ENCODE results near the gene AFTPH. TPM values are rescaled to one million over a fixed set of nuclear protein-coding genes. Genes with fewer than 3 reads are reported as not detected.

The AFTPH gene
- total RNA-seq, 1 donor from 2014 or later, result 13.1 TPM

DNA sequence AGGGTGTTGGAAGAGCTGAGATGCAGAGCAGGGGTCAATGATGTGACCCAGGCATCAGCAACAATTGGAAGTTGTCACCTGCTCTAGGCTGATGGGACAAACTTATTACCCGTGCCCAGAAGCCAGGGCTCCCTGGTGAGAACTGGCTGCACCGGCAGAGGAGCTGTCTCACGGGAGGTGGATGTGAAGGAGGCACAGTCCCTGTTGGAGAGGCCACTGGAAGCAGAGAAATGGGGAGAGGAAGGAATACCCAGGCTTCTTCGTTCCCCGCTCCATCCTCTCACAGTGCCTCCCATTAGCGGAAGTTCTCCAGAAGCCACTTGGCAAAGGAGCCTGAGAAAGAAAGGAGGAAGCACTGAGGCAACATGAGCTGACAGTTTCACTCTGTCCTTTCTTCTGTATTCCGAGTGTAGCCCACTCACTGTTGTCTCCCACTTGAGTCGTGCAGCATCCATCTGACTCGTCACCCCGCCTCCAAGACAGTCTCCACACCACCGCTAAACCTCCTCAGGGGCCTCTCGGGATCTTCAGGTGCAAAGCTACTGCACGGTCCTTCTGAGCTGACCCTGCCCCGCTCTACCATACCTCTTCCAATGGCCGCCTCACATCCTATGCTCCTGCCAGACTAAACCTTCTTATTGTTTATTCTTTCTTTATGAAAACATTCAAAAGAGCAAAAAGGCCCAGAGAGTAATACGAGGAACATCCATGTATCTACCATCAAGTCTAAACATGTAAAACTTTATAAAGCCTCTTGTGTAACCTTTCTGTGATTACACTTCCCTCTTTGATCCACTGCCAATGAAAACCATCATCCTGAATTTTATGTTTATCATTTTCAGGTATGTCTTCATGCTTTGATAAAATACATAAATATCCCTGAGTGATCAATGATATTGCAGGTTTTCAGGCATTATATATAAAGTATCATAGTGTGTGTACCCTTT, 19.1 kb upstream of the AFTPH start:
- peaks cover 4% of the 10 kb centered on the region for H3K27me3 Mint-ChIP-seq (ENCODE audit: unreplicated experiment)
- peaks cover 19% of the 10 kb centered on the region for H3K4me1 Mint-ChIP-seq (ENCODE audit: unreplicated experiment)
- no peaks in the 10 kb centered on the region for H3K9me3 Mint-ChIP-seq (ENCODE audit: unreplicated experiment)
- H3K4me3 Mint-ChIP-seq (ENCODE audit: unreplicated experiment), result no peak overlapping the region
- no peak overlapping the region for H3K27ac Mint-ChIP-seq (ENCODE audit: unreplicated experiment)
- no peak for DNase-seq (ENCODE audit: low spot score)
- TF ChIP-seq, protein P1, sequence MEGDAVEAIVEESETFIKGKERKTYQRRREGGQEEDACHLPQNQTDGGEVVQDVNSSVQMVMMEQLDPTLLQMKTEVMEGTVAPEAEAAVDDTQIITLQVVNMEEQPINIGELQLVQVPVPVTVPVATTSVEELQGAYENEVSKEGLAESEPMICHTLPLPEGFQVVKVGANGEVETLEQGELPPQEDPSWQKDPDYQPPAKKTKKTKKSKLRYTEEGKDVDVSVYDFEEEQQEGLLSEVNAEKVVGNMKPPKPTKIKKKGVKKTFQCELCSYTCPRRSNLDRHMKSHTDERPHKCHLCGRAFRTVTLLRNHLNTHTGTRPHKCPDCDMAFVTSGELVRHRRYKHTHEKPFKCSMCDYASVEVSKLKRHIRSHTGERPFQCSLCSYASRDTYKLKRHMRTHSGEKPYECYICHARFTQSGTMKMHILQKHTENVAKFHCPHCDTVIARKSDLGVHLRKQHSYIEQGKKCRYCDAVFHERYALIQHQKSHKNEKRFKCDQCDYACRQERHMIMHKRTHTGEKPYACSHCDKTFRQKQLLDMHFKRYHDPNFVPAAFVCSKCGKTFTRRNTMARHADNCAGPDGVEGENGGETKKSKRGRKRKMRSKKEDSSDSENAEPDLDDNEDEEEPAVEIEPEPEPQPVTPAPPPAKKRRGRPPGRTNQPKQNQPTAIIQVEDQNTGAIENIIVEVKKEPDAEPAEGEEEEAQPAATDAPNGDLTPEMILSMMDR (IDR thresholded peaks at IDR 0.05; ENCODE audit: unreplicated experiment), result no peak
- H3K36me3 Mint-ChIP-seq (ENCODE audit: low read depth, unreplicated experiment), result no peaks in the 10 kb centered on the region

DNA sequence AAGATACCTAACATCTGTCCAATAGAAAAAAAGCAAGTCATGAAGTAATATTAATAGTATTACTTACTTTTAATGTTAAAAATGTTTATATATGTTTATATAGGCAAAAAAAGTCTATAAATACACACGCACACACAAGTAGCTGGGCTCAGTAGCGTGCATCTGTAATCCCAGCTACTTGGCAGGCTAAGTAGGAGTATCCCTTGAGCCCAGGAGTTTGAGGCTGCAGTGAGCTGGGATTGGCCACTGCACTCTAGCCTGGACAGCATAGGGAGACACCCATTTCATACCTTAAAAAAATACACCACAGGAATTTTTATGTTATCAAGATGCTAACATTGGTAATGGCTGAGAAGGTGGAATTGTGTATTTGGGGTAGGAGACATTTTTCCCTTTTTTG, 17.4 kb upstream of the AFTPH start:
- Mint-ChIP-seq H3K27ac (ENCODE audit: unreplicated experiment) (no peak overlapping the region), H3K4me3 (ENCODE audit: unreplicated experiment) (no peak overlapping the region)

GRCh38 chr2:64514008-64514407, 10.1 kb upstream of the AFTPH start:
- no peak for DNase-seq (ENCODE audit: low spot score)
- H3K4me1 Mint-ChIP-seq (ENCODE audit: unreplicated experiment), result no peaks in the 10 kb centered on the region
- no peaks in the 10 kb centered on the region for H3K36me3 Mint-ChIP-seq (ENCODE audit: low read depth, unreplicated experiment)
- no peak overlapping the region for H3K27ac Mint-ChIP-seq (ENCODE audit: unreplicated experiment)
- no peak overlapping the region for H3K4me3 Mint-ChIP-seq (ENCODE audit: unreplicated experiment)
- peaks cover 3% of the 10 kb centered on the region for H3K27me3 Mint-ChIP-seq (ENCODE audit: unreplicated experiment)
- TF ChIP-seq, protein P1 (IDR thresholded peaks at IDR 0.05; ENCODE audit: unreplicated experiment), result no peak
- H3K9me3 Mint-ChIP-seq (ENCODE audit: unreplicated experiment), result no peaks in the 10 kb centered on the region

More for the DNA sequence above, 17.4 kb upstream of the AFTPH start:
- DNase-seq (ENCODE audit: low spot score), result no peak
- no peaks in the 10 kb centered on the region for H3K27me3 Mint-ChIP-seq (ENCODE audit: unreplicated experiment)
- H3K9me3 Mint-ChIP-seq (ENCODE audit: unreplicated experiment), result no peaks in the 10 kb centered on the region
- H3K36me3 Mint-ChIP-seq (ENCODE audit: low read depth, unreplicated experiment), result no peaks in the 10 kb centered on the region
- H3K4me1 Mint-ChIP-seq (ENCODE audit: unreplicated experiment), result peaks cover 5% of the 10 kb centered on the region
- TF ChIP-seq, protein P1 (IDR thresholded peaks at IDR 0.05; ENCODE audit: unreplicated experiment), result no peak

DNA sequence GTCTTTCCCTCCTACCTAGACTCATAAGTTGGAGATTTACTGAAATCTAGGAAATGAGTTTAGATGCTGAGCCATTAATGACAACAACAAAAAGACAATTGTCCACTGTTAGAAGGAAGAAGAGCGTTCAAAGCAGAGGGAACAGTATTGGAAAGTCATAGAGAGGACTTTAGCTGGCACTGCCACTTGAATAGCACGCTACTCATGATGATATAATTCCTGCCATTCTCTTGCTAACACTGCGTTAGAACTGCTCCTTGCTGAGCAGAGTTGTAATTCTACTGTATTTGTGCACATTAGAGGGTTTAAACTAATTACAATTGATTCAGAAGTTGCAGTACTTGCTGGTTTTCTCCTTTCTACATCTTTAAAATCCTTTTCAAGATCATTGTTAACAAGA, 9.0 kb upstream of the AFTPH start:
- H3K27ac Mint-ChIP-seq (ENCODE audit: unreplicated experiment), result no peak overlapping the region
- H3K4me3 Mint-ChIP-seq (ENCODE audit: unreplicated experiment), result no peak overlapping the region
- no peaks in the 10 kb centered on the region for H3K4me1 Mint-ChIP-seq (ENCODE audit: unreplicated experiment)
- H3K9me3 Mint-ChIP-seq (ENCODE audit: unreplicated experiment), result no peaks in the 10 kb centered on the region
- H3K27me3 Mint-ChIP-seq (ENCODE audit: unreplicated experiment), result peaks cover 3% of the 10 kb centered on the region
- no peaks in the 10 kb centered on the region for H3K36me3 Mint-ChIP-seq (ENCODE audit: low read depth, unreplicated experiment)
- TF ChIP-seq, protein P1 (IDR thresholded peaks at IDR 0.05; ENCODE audit: unreplicated experiment), result no peak
- no peak for DNase-seq (ENCODE audit: low spot score)
